Kidney capillary endothelial cell (primary cell): Measurements from ENCODE around the gene TTC34.
"Not testable (repeated sequence)": the region's sequence is repeated elsewhere in the genome, so short reads cannot be mapped to it uniquely, and the experiment has no call there.

Source experiments
- DNase-seq: peaks from one replicate; pipeline ENCODE4 v3.0.0-alpha.2; 2018; ENCODE audit warnings: low spot score

TTC34 gene

GRCh38 chr1:2628191-2628932 is 173.1 kb downstream of the TTC34 start:
- no peak for DNase-seq

- no peak for DNase-seq
Measured at GRCh38 chr1:2627746-2628145, 173.7 kb downstream of the TTC34 start.

GRCh38 chr1:2625748-2626147 is 175.7 kb downstream of the TTC34 start:
- DNase-seq = not testable (repeated sequence)

- DNase-seq = no peak
Measured at GRCh38 chr1:2625311-2625710, 176.2 kb downstream of the TTC34 start.

- DNase-seq = no peak
Measured at GRCh38 chr1:2624735-2625300, 176.7 kb downstream of the TTC34 start.

- no peak for DNase-seq
Measured at GRCh38 chr1:2623571-2624337, 177.7 kb downstream of the TTC34 start.

- no peak for DNase-seq
Measured at GRCh38 chr1:2617971-2618470, 183.5 kb downstream of the TTC34 start.

GRCh38 chr1:2614145-2614544 is 187.3 kb downstream of the TTC34 start:
- no peak for DNase-seq

- no peak for DNase-seq
Measured at GRCh38 chr1:2612591-2613365, 188.7 kb downstream of the TTC34 start.

- no peak for DNase-seq
Measured at GRCh38 chr1:2611621-2612437, 189.7 kb downstream of the TTC34 start.

- no peak for DNase-seq
Measured at GRCh38 chr1:2611031-2611501, 190.4 kb downstream of the TTC34 start.

- no peak for DNase-seq
Measured at GRCh38 chr1:2610036-2610959, 191.2 kb downstream of the TTC34 start.

GRCh38 chr1:2609319-2610035 is 192.0 kb downstream of the TTC34 start:
- no peak for DNase-seq

GRCh38 chr1:2607641-2608091 is 193.8 kb downstream of the TTC34 start:
- no peak for DNase-seq

- no peak for DNase-seq
Measured at GRCh38 chr1:2606881-2607621, 194.4 kb downstream of the TTC34 start.

GRCh38 chr1:2606396-2606880 is 195.1 kb downstream of the TTC34 start:
- no peak for DNase-seq

- DNase-seq = no peak
Measured at GRCh38 chr1:2605509-2606395, 195.7 kb downstream of the TTC34 start.
